Tibial nerve (tissue), 4 donors: ENCODE data around the gene SORCS3. TPM values are rescaled to one million over a fixed set of nuclear protein-coding genes. Genes with fewer than 3 reads are reported as not detected.

Experiments
- DNase-seq, 2 donors: peaks; one replicate each; pipeline ENCODE4 v3.0.0-alpha.2; 2019; ENCODE audit warnings: low spot score in 2 of 2
- H3K27ac ChIP-seq, 4 donors: fragments of 200-600 bp; sonication (generic) in 3 of 4; one replicate each; pipeline ENCODE4 v1.5.1; 2017 to 2019; ENCODE audit warnings: mild to moderate bottlenecking in 1 of 4
- H3K27me3 ChIP-seq, 2 donors: fragments of 200-600 bp; sonication (generic) in 1 of 2; one replicate each; pipeline versions ENCODE4 v1.5.1 to v1.6.0; 2017 to 2019
- H3K36me3 ChIP-seq, 3 donors: fragments of 200-600 bp; sonication (generic); one replicate each; pipeline ENCODE4 v1.5.1; 2018 to 2019
- H3K4me1 ChIP-seq, 4 donors: fragments of 200-600 bp; sonication (generic) in 3 of 4; one replicate each; pipeline ENCODE4 v1.5.1; 2017 to 2019
- H3K4me3 ChIP-seq, 4 donors: fragments of 200-600 bp; sonication (generic) in 3 of 4; one replicate each; pipeline ENCODE4 v1.5.1; 2017 to 2019; ENCODE audit warnings: mild to moderate bottlenecking in 1 of 4, moderate library complexity in 1 of 4
- H3K9me3 ChIP-seq, 4 donors: fragments of 200-600 bp; sonication (generic) in 3 of 4; one replicate each; pipeline ENCODE4 v1.5.1; 2017 to 2019
- CTCF ChIP-seq, 5 experiments: fragments of 200-600 bp in 3 of 5; fragments of 450-650 bp in 2 of 5; sonication (generic) in 3 of 5; IDR thresholded peaks; one replicate each; pipeline ENCODE4 v1.5.1; 2016 to 2019; ENCODE audit warnings: antibody characterized with exemption in 5 of 5, mild to moderate bottlenecking in 3 of 5, moderate library complexity in 2 of 5
- EP300 ChIP-seq, 2 donors: sonication (generic); formaldehyde crosslinking; IDR thresholded peaks; one replicate each; pipeline ENCODE4 v1.6.1; 2017; ENCODE audit warnings: antibody characterized with exemption in 2 of 2, mild to moderate bottlenecking in 1 of 2
- POLR2A ChIP-seq, 2 donors: fragments of 450-650 bp; IDR thresholded peaks; one replicate each; pipeline ENCODE4 v1.6.1; 2017; ENCODE audit warnings: antibody characterized with exemption in 2 of 2, mild to moderate bottlenecking in 2 of 2, moderate library complexity in 2 of 2
- WGBS, 2 donors: methylation state at CpG; one replicate each; pipeline ENCODE4 v1.1.5; 2018; 5-methylcytosine and 5-hydroxymethylcytosine counted together
- total RNA-seq, 4 donors: library from RNA; depleted of rRNA; stranded (reverse); fragments of >200 nt; gene quantifications; one replicate each; pipeline ENCODE4 v1.1.0, GENCODE V29; 2016

SORCS3 gene
- total RNA-seq, 4 donors from 2014 or later, result 1.8 to 3.9 (median 3.2) TPM

GRCh38 chr10:105159268-105159667, 518.2 kb downstream of the SORCS3 start:
- no peak overlapping the region for H3K27ac ChIP-seq
- no peaks in the 10 kb centered on the region for H3K36me3 ChIP-seq
- H3K27me3 ChIP-seq, result no peaks in the 10 kb centered on the region
- no peak for DNase-seq
- no peaks in the 10 kb centered on the region for H3K4me1 ChIP-seq
- H3K9me3 ChIP-seq, result no peaks in the 10 kb centered on the region
- H3K4me3 ChIP-seq, result no peak overlapping the region
- 65 to 67% methylated on average over 1 of the region's 1 CpG for WGBS, 2 donors
- TF ChIP-seq EP300 (IDR thresholded peaks at IDR 0.05) (no peak), POLR2A (IDR thresholded peaks at IDR 0.05) (no peak), CTCF (IDR thresholded peaks at IDR 0.05) (no peak)

- DNase-seq, result no peak
- no peak for TF ChIP-seq POLR2A (IDR thresholded peaks at IDR 0.05)
- TF ChIP-seq CTCF (IDR thresholded peaks at IDR 0.05), result no peak
- TF ChIP-seq EP300 (IDR thresholded peaks at IDR 0.05), result no peak
- H3K4me3 ChIP-seq, result no peak overlapping the region
- no peaks in the 10 kb centered on the region for H3K9me3 ChIP-seq
- no peaks in the 10 kb centered on the region for H3K27me3 ChIP-seq
- WGBS, 2 donors, result 85 to 87% methylated on average over 4 of the region's 4 CpGs
- H3K27ac ChIP-seq, result no peak overlapping the region
- H3K36me3 ChIP-seq, result no peaks in the 10 kb centered on the region
- H3K4me1 ChIP-seq, result no peaks in the 10 kb centered on the region
These were observed 520.1 kb downstream of the SORCS3 start for GRCh38 chr10:105161149-105161548.

GRCh38 chr10:105161767-105162166, 520.7 kb downstream of the SORCS3 start:
- TF ChIP-seq CTCF (IDR thresholded peaks at IDR 0.05), result no peak
- TF ChIP-seq POLR2A (IDR thresholded peaks at IDR 0.05), result no peak
- TF ChIP-seq EP300 (IDR thresholded peaks at IDR 0.05), result no peak
- 42 to 56% methylated on average over 4 of the region's 4 CpGs for WGBS, 2 donors
- no peaks in the 10 kb centered on the region for H3K9me3 ChIP-seq
- H3K27ac ChIP-seq, result no peak overlapping the region
- H3K4me3 ChIP-seq, result no peak overlapping the region
- DNase-seq, result no peak
- H3K36me3 ChIP-seq, result no peaks in the 10 kb centered on the region
- H3K27me3 ChIP-seq, result no peaks in the 10 kb centered on the region
- no peaks in the 10 kb centered on the region for H3K4me1 ChIP-seq

- no peak overlapping the region for H3K27ac ChIP-seq
- H3K4me3 ChIP-seq, result no peak overlapping the region
- peaks cover 0 to 11% (median 0%) of the 10 kb centered on the region in 4 donors for H3K9me3 ChIP-seq
- DNase-seq, result no peak
- TF ChIP-seq EP300 (IDR thresholded peaks at IDR 0.05), result no peak
- no peak for TF ChIP-seq CTCF (IDR thresholded peaks at IDR 0.05)
- no peak for TF ChIP-seq POLR2A (IDR thresholded peaks at IDR 0.05)
- H3K36me3 ChIP-seq, result no peaks in the 10 kb centered on the region
- 76 to 77% methylated on average over 1 of the region's 1 CpG for WGBS, 2 donors
- H3K27me3 ChIP-seq, result no peaks in the 10 kb centered on the region
- H3K4me1 ChIP-seq, result no peaks in the 10 kb centered on the region
These were observed 529.4 kb downstream of the SORCS3 start for GRCh38 chr10:105170521-105170920.

GRCh38 chr10:105171945-105172344, 530.9 kb downstream of the SORCS3 start:
- Histone ChIP-seq H3K4me3 (no peak overlapping the region), H3K27me3 (no peaks in the 10 kb centered on the region), H3K4me1 (no peaks in the 10 kb centered on the region), H3K9me3 (peaks cover 0 to 11% (median 0%) of the 10 kb centered on the region in 4 donors), H3K27ac (no peak overlapping the region), H3K36me3 (no peaks in the 10 kb centered on the region)
- DNase-seq, result no peak
- 90 to 93% methylated on average over 3 of the region's 3 CpGs for WGBS, 2 donors
- no peak for TF ChIP-seq CTCF (IDR thresholded peaks at IDR 0.05)
- TF ChIP-seq POLR2A (IDR thresholded peaks at IDR 0.05), result no peak
- no peak for TF ChIP-seq EP300 (IDR thresholded peaks at IDR 0.05)
